Measurements from ENCODE around the gene IMMP1L.

IMMP1L gene

DNA sequence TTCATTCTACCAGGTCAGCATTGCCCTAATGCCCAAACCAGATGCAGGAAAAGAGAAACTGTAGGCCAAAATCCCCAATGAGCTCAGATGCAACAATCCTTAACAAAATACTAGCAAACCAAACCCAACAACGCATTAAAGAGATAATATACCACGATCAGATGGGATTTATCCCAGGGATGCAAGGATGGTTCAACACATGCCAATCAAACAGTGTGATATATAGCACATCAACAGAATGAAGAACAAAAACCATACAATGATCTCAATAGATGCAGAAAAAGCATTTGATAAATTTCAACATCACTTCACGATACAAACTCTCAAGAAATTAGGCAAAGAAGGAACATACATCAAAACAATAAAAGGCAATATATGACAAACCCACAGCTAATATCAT lies 45.0 kb downstream of the IMMP1L start:
- no peak for DNase-seq

- no peak for DNase-seq
Measured at GRCh38 chr11:31455177-31455576, 54.2 kb downstream of the IMMP1L start.

GRCh38 chr11:31450841-31451240 lies 58.6 kb downstream of the IMMP1L start:
- DNase-seq, result no peak

- no peak for DNase-seq
Measured at GRCh38 chr11:31449040-31449439, 60.4 kb downstream of the IMMP1L start.

GRCh38 chr11:31445621-31446020 lies 63.8 kb downstream of the IMMP1L start:
- no peak for DNase-seq

DNA sequence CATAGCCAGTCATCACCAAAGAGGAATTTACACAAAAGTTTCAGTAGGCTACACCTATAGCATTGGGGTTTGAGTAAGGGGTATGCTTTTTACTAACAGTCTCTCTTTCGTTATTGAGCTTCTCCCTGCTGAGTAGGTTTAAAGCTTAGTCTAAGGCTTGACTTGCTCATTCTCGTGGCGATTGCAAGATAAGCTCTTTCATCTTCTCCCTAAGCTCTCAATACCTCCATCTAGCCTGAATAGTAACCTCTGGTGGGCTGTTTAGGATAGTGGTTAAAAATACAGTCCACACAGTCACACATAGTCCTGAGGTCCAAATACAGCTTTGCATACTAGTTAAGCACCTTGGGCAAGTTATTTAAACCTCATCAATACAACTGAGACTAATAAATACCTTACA lies 65.6 kb downstream of the IMMP1L start:
- DNase-seq, result no peak

DNA sequence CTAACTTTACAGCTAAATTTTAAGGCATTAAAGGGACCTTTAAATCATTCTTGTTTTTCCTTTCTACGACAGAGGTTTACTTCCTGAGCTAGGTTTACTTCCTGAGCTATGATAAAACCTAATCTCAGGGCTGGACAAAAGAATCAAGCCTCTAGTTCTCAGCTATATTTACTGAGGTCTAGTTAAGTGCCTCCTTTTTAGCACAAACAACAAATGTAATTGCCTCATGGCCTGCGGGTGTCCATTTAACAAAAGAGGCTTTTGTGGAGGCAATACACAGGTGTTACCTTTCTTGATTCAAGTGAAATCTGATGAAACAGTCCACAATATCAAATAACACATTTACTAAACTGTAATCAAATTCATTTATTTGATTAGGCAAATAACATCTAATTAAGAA lies 67.3 kb downstream of the IMMP1L start:
- DNase-seq, result no peak

DNA sequence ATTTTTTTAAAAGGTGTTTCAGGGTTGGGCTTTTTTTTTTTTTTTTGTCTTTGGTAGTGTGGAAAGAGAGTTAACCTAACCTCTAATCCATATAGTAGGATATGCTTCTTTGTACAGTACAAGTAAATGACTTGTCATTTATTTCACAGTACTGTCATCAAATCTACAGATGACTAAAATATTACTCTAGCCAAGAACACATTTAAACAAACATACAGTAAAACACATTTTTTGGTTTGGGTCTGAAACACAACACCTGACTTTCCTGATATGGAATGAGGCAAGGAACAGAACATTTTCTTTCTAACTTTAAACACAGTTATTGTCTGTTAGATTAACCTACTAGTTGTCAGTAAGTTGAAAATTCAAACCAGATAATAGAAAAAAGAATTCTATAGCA lies 68.1 kb downstream of the IMMP1L start:
- no peak for DNase-seq

- DNase-seq, result no peak
Measured at GRCh38 chr11:31437742-31438435, 71.5 kb downstream of the IMMP1L start.

GRCh38 chr11:31433851-31434250 lies 75.6 kb downstream of the IMMP1L start:
- no peak for DNase-seq

GRCh38 chr11:31424652-31425051 lies 84.8 kb downstream of the IMMP1L start:
- no peak for DNase-seq

DNA sequence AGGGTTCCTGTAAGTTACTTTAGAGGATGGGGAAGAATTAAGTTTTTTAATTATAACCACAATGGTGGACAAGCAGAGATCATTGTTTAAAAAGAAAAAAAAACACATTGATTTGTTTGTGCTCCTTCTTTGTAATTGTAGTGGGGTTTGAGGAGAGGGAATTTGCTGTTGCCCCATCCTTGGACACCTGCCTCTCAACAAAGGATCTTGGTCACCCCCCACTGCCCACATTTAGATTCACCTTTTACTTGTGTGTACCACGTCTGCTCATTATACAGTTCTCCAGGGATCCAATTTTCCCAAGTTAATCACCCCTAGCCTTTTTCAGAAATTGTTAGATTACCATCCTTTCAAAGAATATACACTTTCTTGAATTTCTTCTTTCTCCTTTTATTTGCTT lies 86.7 kb downstream of the IMMP1L start:
- no peak for DNase-seq

GRCh38 chr11:31421820-31422219 lies 87.6 kb downstream of the IMMP1L start:
- DNase-seq, result no peak

GRCh38 chr11:31419669-31420068 lies 89.8 kb downstream of the IMMP1L start:
- DNase-seq, result no peak

GRCh38 chr11:31419138-31419537 lies 90.3 kb downstream of the IMMP1L start:
- DNase-seq, result no peak

DNA sequence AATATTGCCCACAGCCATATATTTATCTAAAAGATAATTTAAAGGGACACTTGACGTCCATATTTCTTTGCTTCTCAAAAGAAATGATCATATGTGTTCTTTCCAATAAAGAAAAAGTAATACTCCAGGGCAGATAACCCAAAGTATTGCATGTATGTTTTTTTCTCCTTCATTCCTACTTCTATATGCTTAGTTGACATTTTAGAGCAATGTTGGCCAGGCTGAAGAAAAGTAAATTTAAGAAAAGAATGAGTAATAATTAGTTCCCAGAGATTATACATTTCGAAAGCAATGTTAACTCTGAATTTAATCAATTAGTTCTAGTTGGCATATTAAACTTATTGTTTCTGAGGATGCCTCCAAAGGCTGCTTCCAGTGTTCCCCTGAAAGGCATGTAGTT lies 91.6 kb downstream of the IMMP1L start:
- no peak for DNase-seq

- no peak for DNase-seq
Measured at GRCh38 chr11:31417357-31417756, 92.1 kb downstream of the IMMP1L start.

DNA sequence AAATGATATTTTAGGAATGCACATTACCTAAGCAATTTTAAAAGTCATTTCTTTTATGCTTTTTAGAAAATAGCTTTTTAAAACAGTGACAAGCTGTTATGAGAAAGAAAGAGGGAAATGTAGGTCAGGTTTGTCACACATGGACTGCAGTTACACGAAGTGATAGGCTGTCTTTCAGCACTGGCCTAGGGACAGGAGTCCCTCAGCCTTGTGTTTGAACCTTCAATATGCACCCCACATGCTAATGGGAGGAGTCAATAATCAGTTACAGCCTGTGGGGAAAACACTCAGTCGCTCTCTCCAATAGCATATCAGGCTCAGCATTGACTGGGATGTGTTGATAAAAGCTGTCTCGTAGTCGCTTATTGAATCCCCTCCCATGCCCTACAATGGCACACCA lies 94.0 kb downstream of the IMMP1L start:
- DNase-seq, result no peak

- DNase-seq, result no peak
Measured at GRCh38 chr11:31414338-31414737, 95.1 kb downstream of the IMMP1L start.

DNA sequence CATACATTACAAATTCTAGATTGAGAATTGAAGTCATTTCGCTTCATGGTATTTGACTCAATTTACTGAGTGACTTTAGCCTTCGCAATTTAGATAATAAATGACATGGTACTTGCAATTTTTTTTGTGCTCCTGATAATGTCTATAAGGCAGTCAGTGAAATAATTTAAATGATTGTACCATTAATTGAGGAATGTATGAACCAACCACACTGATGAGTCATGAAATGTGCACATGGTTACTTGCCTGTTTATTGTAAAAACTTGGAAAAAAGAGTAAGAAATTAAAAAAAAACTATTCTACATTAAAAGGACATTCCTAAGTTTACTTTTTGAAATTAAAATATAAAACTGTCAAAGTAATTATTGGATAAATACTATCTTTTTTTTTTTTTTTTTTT lies 96.5 kb downstream of the IMMP1L start:
- no peak for DNase-seq

GRCh38 chr11:31408201-31408600 lies 101.2 kb downstream of the IMMP1L start:
- DNase-seq, result no peak

GRCh38 chr11:31404614-31405013 lies 104.8 kb downstream of the IMMP1L start:
- DNase-seq, result no peak

- DNase-seq, result peak; percentile 15
Measured at GRCh38 chr11:31397239-31397834, 112.1 kb downstream of the IMMP1L start.

- DNase-seq, result no peak
Measured at GRCh38 chr11:31387379-31387778, 122.0 kb downstream of the IMMP1L start.

- DNase-seq, result no peak
Measured at GRCh38 chr11:31383116-31383515, 126.3 kb downstream of the IMMP1L start.

All from inflammatory macrophage treated with lipopolysaccharide for 4 hours (primary cell).